Measurements from ENCODE around the gene TEKTIP1. TPM values are rescaled to one million over a fixed set of nuclear protein-coding genes. Genes with fewer than 3 reads are reported as not detected.

The TEKTIP1 gene
- polyA plus RNA-seq, 1 donor from 2014 or later, result not detected

DNA sequence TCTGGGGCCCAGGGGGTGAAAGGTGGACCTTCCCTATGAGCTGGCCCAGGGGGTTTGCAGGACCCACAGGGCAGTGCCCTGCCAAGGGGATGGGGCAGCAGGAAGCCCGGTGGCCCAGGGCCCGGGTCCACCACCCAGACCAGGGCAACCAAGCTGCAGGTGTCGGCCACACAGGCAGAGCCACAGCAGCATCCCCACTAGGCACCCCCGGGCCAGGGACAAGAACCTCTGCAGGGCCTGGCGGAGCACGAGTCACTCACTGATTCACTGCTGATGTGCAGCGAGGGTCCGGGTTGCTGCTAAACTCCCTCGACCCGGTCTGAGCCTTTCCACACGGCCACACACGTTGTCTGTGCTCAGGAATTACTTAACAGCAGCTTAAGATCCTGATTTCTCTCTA, 24.0 kb upstream of the TEKTIP1 start:
- H3K36me3 ChIP-seq (ENCODE audit: insufficient read depth, low read length), result no peaks in the 10 kb centered on the region

DNA sequence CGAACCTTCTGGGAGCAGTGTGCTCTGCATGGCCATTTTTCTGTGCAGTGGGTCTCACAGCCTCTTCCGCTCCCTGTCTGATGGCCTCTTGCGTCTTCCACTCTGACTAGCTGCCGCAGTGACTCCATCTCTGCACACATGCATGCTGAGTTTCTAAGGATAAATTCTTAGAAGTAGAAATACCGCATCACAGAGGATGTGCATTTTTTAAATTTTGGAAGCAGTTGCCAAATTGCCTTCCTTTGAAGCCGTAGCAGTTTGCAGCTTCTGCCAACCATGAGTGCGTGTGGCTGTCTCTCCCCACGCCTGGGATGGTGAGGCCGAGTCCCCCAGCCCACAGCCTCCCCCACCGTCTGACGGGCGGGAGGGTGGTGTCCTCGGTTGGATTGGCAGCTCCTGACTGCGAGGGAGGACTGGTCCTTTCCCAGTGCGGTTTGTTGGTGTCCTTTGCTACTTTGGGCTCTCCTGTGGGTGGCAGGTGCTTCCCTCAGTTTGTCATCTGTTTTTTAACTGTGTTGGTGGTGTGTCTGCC, 23.0 kb upstream of the TEKTIP1 start:
- H3K9me2 ChIP-seq (ENCODE audit: insufficient read depth, low read length), result no peaks in the 10 kb centered on the region
- H3K36me3 ChIP-seq (ENCODE audit: insufficient read depth, low read length), result no peaks in the 10 kb centered on the region
- no peaks in the 10 kb centered on the region for H3F3A ChIP-seq (ENCODE audit: insufficient read depth, low read length, poor library complexity, severe bottlenecking)
- no peaks in the 10 kb centered on the region for H3K9me3 ChIP-seq (ENCODE audit: low read length)
- H3K79me2 ChIP-seq (replicated peaks; ENCODE audit: insufficient read depth, low read length), result peaks cover 53% of the 10 kb centered on the region
- H3K27ac ChIP-seq (ENCODE audit: low read length), result no peak overlapping the region
- no peak overlapping the region for H3K4me3 ChIP-seq (ENCODE audit: low read length)
- peaks cover 28% of the 10 kb centered on the region for H4K20me1 ChIP-seq (ENCODE audit: insufficient read depth)
- H3K4me2 ChIP-seq (ENCODE audit: low read length), result no peak overlapping the region
- no peaks in the 10 kb centered on the region for H3K27me3 ChIP-seq (ENCODE audit: insufficient read depth, low read depth, low read length)
- H3K9ac ChIP-seq (ENCODE audit: low read length), result no peak overlapping the region
- no peak overlapping the region for H2AFZ ChIP-seq (ENCODE audit: low read depth, low read length)
- TF ChIP-seq RAD21 (conservative IDR thresholded peaks at IDR 0.05), result no peak
- no peak for TF ChIP-seq MXI1 (conservative IDR thresholded peaks at IDR 0.05; ENCODE audit: poor library complexity, severe bottlenecking)
- TF ChIP-seq TAF1 (IDR thresholded peaks at IDR 0.05; ENCODE audit: low read depth), result no peak
- TF ChIP-seq REST (IDR thresholded peaks at IDR 0.05; ENCODE audit: borderline replicate concordance), result no peak
- no peak for TF ChIP-seq EP300 (conservative IDR thresholded peaks at IDR 0.05; ENCODE audit: poor library complexity, severe bottlenecking)
- TF ChIP-seq EZH2 (IDR thresholded peaks at IDR 0.05; ENCODE audit: borderline replicate concordance, insufficient read depth, low read length, poor library complexity, severe bottlenecking), result no peak
- no peak for TF ChIP-seq POLR2AphosphoS5 (IDR thresholded peaks at IDR 0.05)
- TF ChIP-seq SMC3 (conservative IDR thresholded peaks at IDR 0.05; ENCODE audit: poor library complexity), result no peak

More for the DNA sequence above, 24.0 kb upstream of the TEKTIP1 start:
- Histone ChIP-seq H3K9me3 (ENCODE audit: low read length) (no peaks in the 10 kb centered on the region), H4K20me1 (ENCODE audit: insufficient read depth) (peaks cover 34% of the 10 kb centered on the region), H3K9me2 (ENCODE audit: insufficient read depth, low read length) (no peaks in the 10 kb centered on the region), H3K9ac (ENCODE audit: low read length) (no peak overlapping the region), H3F3A (ENCODE audit: insufficient read depth, low read length, poor library complexity, severe bottlenecking) (no peaks in the 10 kb centered on the region), H3K27me3 (ENCODE audit: insufficient read depth, low read depth, low read length) (no peaks in the 10 kb centered on the region), H3K4me3 (ENCODE audit: low read length) (no peak overlapping the region), H3K4me2 (ENCODE audit: low read length) (no peak overlapping the region), H3K27ac (ENCODE audit: low read length) (no peak overlapping the region), H3K79me2 (replicated peaks; ENCODE audit: insufficient read depth, low read length) (peaks cover 53% of the 10 kb centered on the region), H2AFZ (ENCODE audit: low read depth, low read length) (no peak overlapping the region)
- no peak for TF ChIP-seq REST (IDR thresholded peaks at IDR 0.05; ENCODE audit: borderline replicate concordance)
- TF ChIP-seq POLR2AphosphoS5 (IDR thresholded peaks at IDR 0.05), result no peak
- no peak for TF ChIP-seq EP300 (conservative IDR thresholded peaks at IDR 0.05; ENCODE audit: poor library complexity, severe bottlenecking)
- TF ChIP-seq TAF1 (IDR thresholded peaks at IDR 0.05; ENCODE audit: low read depth), result no peak
- TF ChIP-seq MXI1 (conservative IDR thresholded peaks at IDR 0.05; ENCODE audit: poor library complexity, severe bottlenecking), result no peak
- no peak for TF ChIP-seq EZH2 (IDR thresholded peaks at IDR 0.05; ENCODE audit: borderline replicate concordance, insufficient read depth, low read length, poor library complexity, severe bottlenecking)
- TF ChIP-seq, protein P1, sequence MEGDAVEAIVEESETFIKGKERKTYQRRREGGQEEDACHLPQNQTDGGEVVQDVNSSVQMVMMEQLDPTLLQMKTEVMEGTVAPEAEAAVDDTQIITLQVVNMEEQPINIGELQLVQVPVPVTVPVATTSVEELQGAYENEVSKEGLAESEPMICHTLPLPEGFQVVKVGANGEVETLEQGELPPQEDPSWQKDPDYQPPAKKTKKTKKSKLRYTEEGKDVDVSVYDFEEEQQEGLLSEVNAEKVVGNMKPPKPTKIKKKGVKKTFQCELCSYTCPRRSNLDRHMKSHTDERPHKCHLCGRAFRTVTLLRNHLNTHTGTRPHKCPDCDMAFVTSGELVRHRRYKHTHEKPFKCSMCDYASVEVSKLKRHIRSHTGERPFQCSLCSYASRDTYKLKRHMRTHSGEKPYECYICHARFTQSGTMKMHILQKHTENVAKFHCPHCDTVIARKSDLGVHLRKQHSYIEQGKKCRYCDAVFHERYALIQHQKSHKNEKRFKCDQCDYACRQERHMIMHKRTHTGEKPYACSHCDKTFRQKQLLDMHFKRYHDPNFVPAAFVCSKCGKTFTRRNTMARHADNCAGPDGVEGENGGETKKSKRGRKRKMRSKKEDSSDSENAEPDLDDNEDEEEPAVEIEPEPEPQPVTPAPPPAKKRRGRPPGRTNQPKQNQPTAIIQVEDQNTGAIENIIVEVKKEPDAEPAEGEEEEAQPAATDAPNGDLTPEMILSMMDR (IDR thresholded peaks at IDR 0.05; ENCODE audit: poor library complexity, severe bottlenecking), result no peak
- TF ChIP-seq SMC3 (conservative IDR thresholded peaks at IDR 0.05; ENCODE audit: poor library complexity), result no peak
- no peak for TF ChIP-seq RAD21 (conservative IDR thresholded peaks at IDR 0.05)

Measured in neural cell (in vitro differentiated cells).